AG10803 (cell line): ENCODE measurements around the gene SUN5.
"Not testable (repeated sequence)": the region's sequence is repeated elsewhere in the genome, so short reads cannot be mapped to it uniquely, and the experiment has no call there.

Source experiments
- DNase-seq: peaks from one replicate; pipeline ENCODE4 v3.0.0; 2010; ENCODE audit warnings: low read depth
- H3K4me3 ChIP-seq: 2 replicates; pipeline ENCODE4 v1.5.1; 2011; ENCODE audit warnings: mild to moderate bottlenecking, low read length, control low read depth
- TF ChIP-seq, protein P1 (sequence below): conservative IDR thresholded peaks from 2 replicates; pipeline ENCODE4 v1.5.1; 2011; ENCODE audit warnings: mild to moderate bottlenecking, low read length, control low read depth, inconsistent platforms

SUN5 gene

DNA sequence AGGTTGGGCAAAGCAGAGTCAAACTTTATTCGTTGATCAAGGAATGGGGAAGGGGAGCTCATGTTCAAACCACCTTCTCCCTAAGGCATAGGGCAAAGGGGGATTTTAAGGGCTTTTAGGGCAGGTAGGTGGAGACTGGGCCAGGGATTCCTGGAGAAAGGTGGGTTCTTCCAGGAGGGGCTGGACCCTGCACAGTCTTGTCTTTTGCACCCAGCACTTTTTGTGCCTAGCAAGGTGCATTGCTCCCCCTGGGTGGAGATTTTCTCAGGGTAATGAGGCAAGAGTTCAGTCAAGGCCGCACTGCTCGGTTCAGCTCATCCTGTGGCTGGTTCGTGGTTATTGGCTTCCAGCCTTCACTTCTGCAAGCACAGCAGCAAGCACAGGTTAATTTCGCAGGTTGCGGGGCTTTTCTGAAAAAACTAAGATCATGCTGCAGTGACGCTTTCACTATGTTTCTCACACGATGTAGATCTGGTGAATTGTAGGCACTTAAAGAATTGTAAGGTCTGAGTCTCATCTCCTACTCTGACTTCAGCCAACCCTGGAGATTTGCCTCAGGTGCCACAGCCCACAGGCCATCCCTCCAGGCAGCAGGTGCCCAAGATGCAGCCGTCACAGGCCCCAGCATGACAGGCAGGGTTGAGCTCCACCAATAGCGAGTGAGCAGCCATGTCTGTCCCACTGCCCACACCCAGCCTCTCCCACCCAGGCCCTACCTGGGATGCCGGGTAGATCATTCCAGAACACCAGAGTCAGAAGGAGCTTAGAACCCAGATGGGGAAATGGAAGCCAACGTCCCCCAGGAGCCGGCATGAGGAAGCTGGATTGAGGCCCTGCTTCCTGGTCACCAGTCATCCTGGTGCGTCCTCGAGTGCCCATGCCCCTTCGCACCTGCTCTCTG, 37.1 kb downstream of the SUN5 start:
- DNase-seq = no peak
- TF ChIP-seq, protein P1, sequence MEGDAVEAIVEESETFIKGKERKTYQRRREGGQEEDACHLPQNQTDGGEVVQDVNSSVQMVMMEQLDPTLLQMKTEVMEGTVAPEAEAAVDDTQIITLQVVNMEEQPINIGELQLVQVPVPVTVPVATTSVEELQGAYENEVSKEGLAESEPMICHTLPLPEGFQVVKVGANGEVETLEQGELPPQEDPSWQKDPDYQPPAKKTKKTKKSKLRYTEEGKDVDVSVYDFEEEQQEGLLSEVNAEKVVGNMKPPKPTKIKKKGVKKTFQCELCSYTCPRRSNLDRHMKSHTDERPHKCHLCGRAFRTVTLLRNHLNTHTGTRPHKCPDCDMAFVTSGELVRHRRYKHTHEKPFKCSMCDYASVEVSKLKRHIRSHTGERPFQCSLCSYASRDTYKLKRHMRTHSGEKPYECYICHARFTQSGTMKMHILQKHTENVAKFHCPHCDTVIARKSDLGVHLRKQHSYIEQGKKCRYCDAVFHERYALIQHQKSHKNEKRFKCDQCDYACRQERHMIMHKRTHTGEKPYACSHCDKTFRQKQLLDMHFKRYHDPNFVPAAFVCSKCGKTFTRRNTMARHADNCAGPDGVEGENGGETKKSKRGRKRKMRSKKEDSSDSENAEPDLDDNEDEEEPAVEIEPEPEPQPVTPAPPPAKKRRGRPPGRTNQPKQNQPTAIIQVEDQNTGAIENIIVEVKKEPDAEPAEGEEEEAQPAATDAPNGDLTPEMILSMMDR = no peak
- no peak overlapping the region for H3K4me3 ChIP-seq

DNA sequence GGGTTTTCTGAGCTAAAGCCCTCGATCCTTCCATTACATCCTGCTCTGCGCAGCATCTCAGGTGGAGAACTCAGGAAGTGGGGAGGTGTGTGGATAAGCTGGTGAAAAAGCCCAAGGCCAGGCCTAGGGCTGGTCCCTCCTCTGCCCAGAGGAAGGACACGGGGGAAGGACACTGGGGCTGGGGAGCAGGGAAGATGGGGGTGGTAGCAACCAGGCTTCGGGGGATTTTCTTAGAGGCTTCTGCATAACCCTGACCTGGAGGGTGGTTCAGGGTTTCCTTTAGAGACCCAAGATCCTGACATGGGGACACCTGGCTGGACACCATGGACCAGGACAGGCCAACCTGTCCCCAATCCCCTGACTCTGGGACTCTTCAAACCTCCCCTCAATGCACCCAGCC, 37.9 kb downstream of the SUN5 start:
- TF ChIP-seq, protein P1 = no peak
- H3K4me3 ChIP-seq = no peak overlapping the region
- DNase-seq = no peak

DNA sequence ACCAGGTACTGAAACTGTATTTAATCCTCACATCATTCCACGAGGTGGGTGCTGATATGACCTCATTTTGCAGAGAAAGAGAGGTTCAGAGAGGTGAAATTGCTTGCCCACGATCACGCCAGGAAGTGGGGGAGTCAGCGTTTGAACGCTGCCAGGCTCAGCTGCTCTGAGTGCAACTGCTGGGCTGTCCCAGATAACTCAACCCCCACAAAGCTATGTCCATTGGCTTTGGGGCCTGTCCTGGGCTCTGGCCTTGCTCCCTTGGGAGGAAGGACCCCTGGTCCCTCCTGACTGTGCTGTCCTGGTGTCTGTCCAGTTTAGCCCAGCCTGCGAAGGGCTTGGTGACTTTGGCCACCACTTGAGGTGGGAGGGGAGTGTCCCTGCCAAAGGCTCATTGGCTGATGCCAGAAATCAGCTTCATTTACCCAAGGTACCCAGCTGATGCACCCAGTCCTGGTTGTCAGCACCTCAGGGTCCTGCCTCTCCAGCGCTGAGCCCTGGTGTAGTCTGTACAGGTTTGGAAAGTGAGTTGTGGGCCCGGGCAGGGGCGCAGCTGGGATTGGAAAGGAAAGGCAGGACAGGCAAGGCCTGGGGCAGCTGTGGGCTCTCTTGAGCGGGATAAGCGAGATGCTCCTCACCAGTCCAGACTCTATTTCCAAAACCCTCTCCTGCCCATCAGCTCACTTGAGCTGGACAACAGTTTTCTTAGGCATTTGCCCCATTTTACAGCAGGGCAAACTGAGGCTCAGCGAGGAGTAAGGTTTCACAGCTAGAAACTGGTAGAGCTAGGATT, 38.5 kb downstream of the SUN5 start:
- no peak overlapping the region for H3K4me3 ChIP-seq
- TF ChIP-seq, protein P1 = no peak
- no peak for DNase-seq

DNA sequence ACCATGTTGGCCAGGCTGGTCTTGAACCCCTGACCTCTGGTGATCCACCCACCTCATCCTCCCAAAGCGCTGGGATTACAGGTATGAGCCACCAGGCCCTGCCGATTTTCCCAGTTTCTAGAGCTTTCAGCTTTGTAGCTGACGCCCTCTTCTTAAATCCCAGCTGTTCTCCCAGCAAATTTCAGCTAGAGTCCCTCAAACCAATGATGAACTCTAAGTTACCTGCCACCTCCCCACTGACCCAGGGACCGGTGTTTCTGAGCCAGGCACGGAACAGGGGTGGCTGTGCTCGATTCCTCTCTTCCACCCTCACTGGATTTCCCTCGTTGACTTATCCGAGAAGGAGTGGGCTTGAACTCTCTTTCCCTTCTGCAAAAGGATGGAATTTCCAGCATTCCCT, 39.1 kb downstream of the SUN5 start:
- H3K4me3 ChIP-seq = no peak overlapping the region
- TF ChIP-seq, protein P1 = no peak
- no peak for DNase-seq

DNA sequence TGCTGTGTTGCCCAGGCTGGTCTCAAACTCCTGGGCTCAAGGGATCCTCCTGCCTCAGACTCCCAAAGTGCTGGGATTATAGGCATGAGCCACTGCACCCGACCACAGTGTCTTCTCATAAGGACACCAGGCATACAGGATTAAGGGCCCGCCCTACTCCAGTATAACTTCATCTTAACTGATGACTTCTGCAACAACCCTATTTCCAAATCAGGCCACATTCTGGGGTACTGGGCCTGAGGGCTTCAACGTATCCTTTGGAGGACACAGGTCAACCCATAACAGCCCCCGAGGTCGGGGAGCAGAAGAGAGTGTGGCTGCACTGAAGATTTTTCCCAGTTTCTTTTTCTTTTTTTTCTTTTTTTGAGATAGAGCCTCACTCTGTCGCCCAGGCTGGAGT, 39.7 kb downstream of the SUN5 start:
- H3K4me3 ChIP-seq = no peak overlapping the region
- TF ChIP-seq, protein P1 = no peak
- no peak for DNase-seq

DNA sequence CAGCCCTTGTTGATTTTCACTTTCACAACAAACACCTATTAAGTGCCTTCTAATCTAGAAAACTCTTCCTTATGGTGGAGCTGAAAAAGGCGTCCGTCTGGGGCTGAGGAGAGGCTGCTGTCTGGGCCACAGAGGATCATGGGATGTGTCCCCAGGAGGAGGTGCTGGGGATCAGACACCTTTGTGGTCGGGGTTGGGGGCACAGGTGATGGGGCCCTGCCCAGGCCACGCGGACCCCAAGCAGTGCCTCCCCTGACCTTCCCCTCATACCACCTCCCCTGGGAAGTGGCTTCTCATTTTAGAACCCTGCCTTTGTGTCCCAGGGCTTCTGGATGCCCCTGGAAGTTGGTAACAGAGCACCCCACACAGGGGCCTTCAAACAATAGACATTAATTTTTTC, 41.1 kb downstream of the SUN5 start:
- no peak for DNase-seq
- TF ChIP-seq, protein P1 = no peak
- no peak overlapping the region for H3K4me3 ChIP-seq

DNA sequence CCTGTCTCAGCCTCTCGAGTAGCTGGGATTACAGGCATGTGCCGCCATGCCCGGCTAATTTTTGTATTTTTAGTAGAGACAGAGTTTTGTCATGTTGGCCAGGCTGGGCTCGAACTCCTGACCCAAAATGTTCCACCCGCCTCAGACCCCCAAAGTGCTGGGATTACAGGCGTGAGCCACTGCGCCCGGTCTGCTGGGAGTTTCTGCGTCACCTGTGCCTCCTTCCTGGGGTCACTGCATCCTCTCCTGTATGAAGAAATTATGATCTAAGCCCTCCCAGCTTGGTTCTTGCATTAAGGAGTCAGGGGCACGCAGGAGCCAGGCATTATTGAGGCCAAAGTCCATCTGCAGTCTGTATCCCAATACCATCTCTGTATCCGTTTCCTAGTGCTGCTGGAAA, 41.6 kb downstream of the SUN5 start:
- not testable (repeated sequence) for H3K4me3 ChIP-seq, DNase-seq
